ENCODE results near the gene GALNT9. TPM values are rescaled to one million over a fixed set of nuclear protein-coding genes. Genes with fewer than 3 reads are reported as not detected.

GALNT9 gene
- total and polyA plus RNA-seq, 2 donors (not counting 1 experiment from before 2014, with no cell fraction given), result 0.71 to 2.4 TPM

DNA sequence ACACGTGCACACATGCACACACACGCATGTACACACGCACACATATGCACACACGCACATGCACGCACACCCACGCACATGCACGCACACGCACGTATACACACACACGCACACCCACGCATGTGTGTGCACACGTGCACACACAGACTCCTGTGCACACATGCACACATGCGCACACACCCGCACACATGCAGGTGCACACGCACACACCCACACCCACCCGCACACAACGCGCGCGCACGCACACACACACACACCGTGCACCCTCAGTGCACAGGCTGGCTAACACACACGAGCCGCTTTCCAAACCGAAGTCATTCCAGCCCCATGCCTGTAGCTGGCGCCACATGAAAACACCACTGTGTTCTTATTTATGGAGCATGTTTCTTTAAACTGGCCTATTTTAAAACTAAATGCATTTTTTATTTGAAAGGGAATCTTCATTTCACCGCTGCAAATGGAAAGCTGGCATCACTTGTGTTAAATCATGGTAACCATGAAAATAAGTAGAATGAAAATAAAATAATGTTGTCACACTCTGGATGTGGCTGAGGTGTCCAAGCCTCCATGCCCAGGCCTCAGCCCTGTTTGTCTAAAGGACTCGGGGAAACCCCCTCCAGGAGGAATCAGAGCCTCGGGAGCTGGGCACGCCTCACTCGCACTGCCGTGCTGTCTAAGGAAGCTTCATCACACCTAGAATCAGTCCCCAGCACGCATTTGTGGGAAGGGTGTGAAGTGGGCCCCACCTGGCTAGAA is 45.1 kb downstream of the GALNT9 start:
- no peak for ATAC-seq (ENCODE audit: low read depth)
- Mint-ChIP-seq H3K27me3 (peaks cover 25% of the 10 kb centered on the region), H3K4me3 (peak overlapping the region; percentile 47), H3K27ac (no peak overlapping the region), H3K9me3 (ENCODE audit: insufficient read depth) (no peaks in the 10 kb centered on the region), H3K4me1 (peaks cover 10% of the 10 kb centered on the region)
- no peak overlapping the region for H3K9ac ChIP-seq (ENCODE audit: low read length)
- H3K36me3 ChIP-seq (replicated peaks in 1 of 2; ENCODE audit: control extremely low read depth in 1 of 2, control insufficient read depth in 1 of 2, extremely low read depth in 1 of 2, insufficient read depth in 2 of 2, low read length in 1 of 2), result no peaks in the 10 kb centered on the region
- intact Hi-C loops (cut with micrococcal nuclease), result no loop called here
- WGBS (ENCODE audit: insufficient coverage), result 85% methylated on average over 26 of the region's 33 CpGs
- H3K4me1 ChIP-seq (ENCODE audit: control insufficient read depth in 2 of 2, insufficient read depth in 2 of 2, low read length in 2 of 2), result peaks cover 9 to 13% of the 10 kb centered on the region in 2 donors
- no peaks in the 10 kb centered on the region for H3K79me2 ChIP-seq (ENCODE audit: control insufficient read depth, insufficient read depth, low read length)
- H3K27me3 ChIP-seq (replicated peaks in 1 of 4; ENCODE audit: control extremely low read depth in 1 of 4, control insufficient read depth in 3 of 4, insufficient read depth in 4 of 4, low read length in 3 of 4), result peaks cover 0 to 55% (median 6%) of the 10 kb centered on the region in 4 experiments
- H3K4me3 ChIP-seq (ENCODE audit: control extremely low read depth in 1 of 5, extremely low read depth in 1 of 5, insufficient read depth in 1 of 5, low read depth in 2 of 5, low read length in 4 of 5), result no peak overlapping the region
- DNase-seq, result no peak
- CTCF ChIA-PET, result interaction anchor here (0.6 kb wide), 1 partner anchor 131 kb away, joined by 4 read pairs; no protein-coding TSS in a partner anchor
- H3K4me2 ChIP-seq (replicated peaks; ENCODE audit: low read depth, low read length, poor library complexity, severe bottlenecking), result no peak overlapping the region
- H4K20me1 ChIP-seq (ENCODE audit: control insufficient read depth, insufficient read depth, low read length, poor library complexity, severe bottlenecking), result no peaks in the 10 kb centered on the region
- no peak overlapping the region for H3K27ac ChIP-seq (ENCODE audit: low read length in 2 of 2)
- TF ChIP-seq, protein P1, sequence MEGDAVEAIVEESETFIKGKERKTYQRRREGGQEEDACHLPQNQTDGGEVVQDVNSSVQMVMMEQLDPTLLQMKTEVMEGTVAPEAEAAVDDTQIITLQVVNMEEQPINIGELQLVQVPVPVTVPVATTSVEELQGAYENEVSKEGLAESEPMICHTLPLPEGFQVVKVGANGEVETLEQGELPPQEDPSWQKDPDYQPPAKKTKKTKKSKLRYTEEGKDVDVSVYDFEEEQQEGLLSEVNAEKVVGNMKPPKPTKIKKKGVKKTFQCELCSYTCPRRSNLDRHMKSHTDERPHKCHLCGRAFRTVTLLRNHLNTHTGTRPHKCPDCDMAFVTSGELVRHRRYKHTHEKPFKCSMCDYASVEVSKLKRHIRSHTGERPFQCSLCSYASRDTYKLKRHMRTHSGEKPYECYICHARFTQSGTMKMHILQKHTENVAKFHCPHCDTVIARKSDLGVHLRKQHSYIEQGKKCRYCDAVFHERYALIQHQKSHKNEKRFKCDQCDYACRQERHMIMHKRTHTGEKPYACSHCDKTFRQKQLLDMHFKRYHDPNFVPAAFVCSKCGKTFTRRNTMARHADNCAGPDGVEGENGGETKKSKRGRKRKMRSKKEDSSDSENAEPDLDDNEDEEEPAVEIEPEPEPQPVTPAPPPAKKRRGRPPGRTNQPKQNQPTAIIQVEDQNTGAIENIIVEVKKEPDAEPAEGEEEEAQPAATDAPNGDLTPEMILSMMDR (IDR thresholded peaks at IDR 0.05), result no peak
- TF ChIP-seq EZH2 (IDR thresholded peaks at IDR 0.05; ENCODE audit: borderline replicate concordance, insufficient read depth, low read depth, low read length, poor library complexity, severe bottlenecking), result no peak
- no peak overlapping the region for H2AFZ ChIP-seq (ENCODE audit: insufficient read depth, low read depth, low read length, poor library complexity, severe bottlenecking)
- peaks cover 0 to 32% (median 0%) of the 10 kb centered on the region in 3 donors for H3K9me3 ChIP-seq (ENCODE audit: control extremely low read depth in 1 of 3, control insufficient read depth in 2 of 3, insufficient read depth in 1 of 3, low read length in 2 of 3)
- POLR2A ChIA-PET, result no interaction called here

Measured in B cell (primary cell).